Neural crest cell (in vitro differentiated cells): ENCODE data around the gene GMDS. TPM values are rescaled to one million over a fixed set of nuclear protein-coding genes. Genes with fewer than 3 reads are reported as not detected.

Experiments
- DNase-seq: peaks from one replicate; pipeline ENCODE4 v3.0.0; 2021; ENCODE audit warnings: low read depth, mixed read lengths, low spot score
- H3K27ac Mint-ChIP-seq: one replicate; pipeline ENCODE4 v1.8.0; 2021; ENCODE audit warnings: mild to moderate bottlenecking, mixed read lengths; ENCODE audit not compliant: unreplicated experiment
- H3K27me3 Mint-ChIP-seq: 2 replicates; pipeline ENCODE4 v1.8.0; 2021; ENCODE audit warnings: low read depth, mild to moderate bottlenecking, mixed read lengths
- H3K36me3 Mint-ChIP-seq: 2 replicates; pipeline ENCODE4 v1.8.0; 2021; ENCODE audit warnings: low read depth, mild to moderate bottlenecking, mixed read lengths
- H3K4me1 Mint-ChIP-seq: 2 replicates; pipeline ENCODE4 v1.8.0; 2021; ENCODE audit warnings: mixed read lengths
- H3K4me3 Mint-ChIP-seq: one replicate; pipeline ENCODE4 v1.8.0; 2021; ENCODE audit warnings: mild to moderate bottlenecking, mixed read lengths
- H3K9me3 Mint-ChIP-seq: 2 replicates; pipeline ENCODE4 v1.8.0; 2021; ENCODE audit warnings: mixed read lengths
- CTCF ChIP-seq: fragments of 200-600 bp; sonication (generic); conservative IDR thresholded peaks from 2 replicates; pipeline ENCODE4 v1.5.0; 2021; ENCODE audit warnings: antibody characterized with exemption, mild to moderate bottlenecking
- total RNA-seq: library from RNA; stranded (reverse); gene quantifications from 2 replicates; pipeline ENCODE4 v1.2.1, GENCODE V29; 2021

Gene GMDS
- total RNA-seq, 1 donor from 2014 or later, result 16.1 TPM

- no peak overlapping the region for H3K27ac Mint-ChIP-seq
- H3K9me3 Mint-ChIP-seq, result no peaks in the 10 kb centered on the region
- H3K27me3 Mint-ChIP-seq, result no peaks in the 10 kb centered on the region
- H3K4me1 Mint-ChIP-seq, result peaks cover 20% of the 10 kb centered on the region
- H3K4me3 Mint-ChIP-seq, result no peak overlapping the region
- no peak for DNase-seq
- TF ChIP-seq CTCF, result no peak
- no peaks in the 10 kb centered on the region for H3K36me3 Mint-ChIP-seq
Measured at GRCh38 chr6:1662534-1662933, 582.9 kb downstream of the GMDS start.

GRCh38 chr6:1659816-1660215, 585.6 kb downstream of the GMDS start:
- no peaks in the 10 kb centered on the region for H3K27me3 Mint-ChIP-seq
- H3K27ac Mint-ChIP-seq, result no peak overlapping the region
- no peak for TF ChIP-seq CTCF
- no peak overlapping the region for H3K4me3 Mint-ChIP-seq
- no peaks in the 10 kb centered on the region for H3K36me3 Mint-ChIP-seq
- peaks cover 18% of the 10 kb centered on the region for H3K4me1 Mint-ChIP-seq
- no peaks in the 10 kb centered on the region for H3K9me3 Mint-ChIP-seq
- DNase-seq, result no peak

- TF ChIP-seq CTCF, result no peak
- Mint-ChIP-seq H3K27ac (no peak overlapping the region), H3K4me1 (peaks cover 10% of the 10 kb centered on the region), H3K27me3 (no peaks in the 10 kb centered on the region), H3K4me3 (no peak overlapping the region), H3K9me3 (no peaks in the 10 kb centered on the region), H3K36me3 (no peaks in the 10 kb centered on the region)
- no peak for DNase-seq
Measured at GRCh38 chr6:1658212-1659005, 587.0 kb downstream of the GMDS start.

- no peak overlapping the region for H3K27ac Mint-ChIP-seq
- no peak for DNase-seq
- H3K36me3 Mint-ChIP-seq, result no peaks in the 10 kb centered on the region
- no peaks in the 10 kb centered on the region for H3K9me3 Mint-ChIP-seq
- no peak for TF ChIP-seq CTCF
- no peaks in the 10 kb centered on the region for H3K27me3 Mint-ChIP-seq
- no peak overlapping the region for H3K4me3 Mint-ChIP-seq
- peaks cover 10% of the 10 kb centered on the region for H3K4me1 Mint-ChIP-seq
Measured at GRCh38 chr6:1657771-1658165, 587.6 kb downstream of the GMDS start.

- Mint-ChIP-seq H3K4me1 (peaks cover 10% of the 10 kb centered on the region), H3K4me3 (no peak overlapping the region), H3K9me3 (no peaks in the 10 kb centered on the region), H3K36me3 (no peaks in the 10 kb centered on the region), H3K27me3 (no peaks in the 10 kb centered on the region), H3K27ac (no peak overlapping the region)
- no peak for DNase-seq
- no peak for TF ChIP-seq CTCF
Measured at GRCh38 chr6:1657116-1657770, 588.2 kb downstream of the GMDS start.
